ENCODE data around the gene PDGFRA.

The PDGFRA gene

DNA sequence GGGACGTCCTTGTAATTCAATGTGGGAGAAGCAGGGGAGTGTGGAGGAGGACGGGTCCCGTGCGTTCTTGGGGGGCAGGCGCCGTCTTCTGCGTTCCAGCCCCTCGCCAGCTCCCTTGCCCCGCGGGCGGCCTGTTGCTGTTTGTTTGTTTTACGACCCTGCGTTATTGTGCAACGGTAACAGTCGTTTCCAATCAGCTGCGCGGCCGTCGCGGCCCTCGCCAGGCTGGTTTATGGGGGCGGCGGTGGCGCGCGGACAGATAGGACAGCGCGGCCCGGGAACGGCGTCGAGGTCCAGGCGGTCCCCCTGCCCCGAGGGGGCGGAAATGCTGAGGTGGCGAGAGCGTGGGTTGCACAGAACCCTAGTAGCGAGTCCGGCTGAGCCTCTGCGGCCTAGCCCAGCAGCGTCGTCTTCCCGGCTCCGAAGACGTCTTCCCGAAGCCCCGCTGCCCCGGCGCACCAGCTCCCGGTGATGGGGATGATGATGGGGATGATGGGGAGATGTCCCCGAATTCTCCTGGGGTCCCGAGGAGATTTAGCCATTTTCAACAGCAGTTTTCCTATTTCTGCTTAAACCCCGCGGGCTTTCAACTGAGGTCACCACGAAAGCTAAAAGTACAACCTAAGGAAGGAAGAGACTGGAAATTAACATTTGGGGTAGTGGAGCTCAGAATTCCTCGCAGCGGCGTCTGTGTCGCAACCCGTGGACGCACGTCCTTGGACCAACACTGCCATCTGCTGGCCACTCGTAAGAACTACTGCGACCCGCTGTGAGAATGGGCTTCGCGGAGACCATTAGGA, 4.8 kb downstream of the PDGFRA start (continued):
- TF ChIP-seq, protein P1, sequence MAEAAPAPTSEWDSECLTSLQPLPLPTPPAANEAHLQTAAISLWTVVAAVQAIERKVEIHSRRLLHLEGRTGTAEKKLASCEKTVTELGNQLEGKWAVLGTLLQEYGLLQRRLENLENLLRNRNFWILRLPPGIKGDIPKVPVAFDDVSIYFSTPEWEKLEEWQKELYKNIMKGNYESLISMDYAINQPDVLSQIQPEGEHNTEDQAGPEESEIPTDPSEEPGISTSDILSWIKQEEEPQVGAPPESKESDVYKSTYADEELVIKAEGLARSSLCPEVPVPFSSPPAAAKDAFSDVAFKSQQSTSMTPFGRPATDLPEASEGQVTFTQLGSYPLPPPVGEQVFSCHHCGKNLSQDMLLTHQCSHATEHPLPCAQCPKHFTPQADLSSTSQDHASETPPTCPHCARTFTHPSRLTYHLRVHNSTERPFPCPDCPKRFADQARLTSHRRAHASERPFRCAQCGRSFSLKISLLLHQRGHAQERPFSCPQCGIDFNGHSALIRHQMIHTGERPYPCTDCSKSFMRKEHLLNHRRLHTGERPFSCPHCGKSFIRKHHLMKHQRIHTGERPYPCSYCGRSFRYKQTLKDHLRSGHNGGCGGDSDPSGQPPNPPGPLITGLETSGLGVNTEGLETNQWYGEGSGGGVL (tag by site-specific recombination; IDR thresholded peaks at IDR 0.05) = no peak
- TF ChIP-seq YY2 (tag by site-specific recombination; IDR thresholded peaks at IDR 0.05) (no peak), OVOL3 (tag by site-specific recombination; IDR thresholded peaks at IDR 0.05) (no peak), ZNF48 (tag by site-specific recombination; IDR thresholded peaks at IDR 0.05) (no peak), ZNF335 (tag by site-specific recombination; conservative IDR thresholded peaks at IDR 0.05) (no peak; the same call in 1 of the 2 replicates), PRDM1 (tag by site-specific recombination; IDR thresholded peaks at IDR 0.05) (no peak), ZNF76 (tag by site-specific recombination; IDR thresholded peaks at IDR 0.05; ENCODE audit: borderline replicate concordance, low read depth) (peak; percentile 40; the same call in 1 of the 2 replicates), ZNF366 (tag by site-specific recombination; conservative IDR thresholded peaks at IDR 0.05) (no peak), ZNF121 (tag by site-specific recombination; IDR thresholded peaks at IDR 0.05) (no peak), ZNF112 (tag by site-specific recombination; IDR thresholded peaks at IDR 0.05) (no peak), ZNF664 (tag by site-specific recombination; IDR thresholded peaks at IDR 0.05) (no peak), RBAK (tag by site-specific recombination; IDR thresholded peaks at IDR 0.05) (no peak), ZNF324 (tag by site-specific recombination; IDR thresholded peaks at IDR 0.05) (no peak), IKZF3 (tag by site-specific recombination; IDR thresholded peaks at IDR 0.05) (peak; percentile 76), YY1 (tag by site-specific recombination; IDR thresholded peaks at IDR 0.05) (no peak), ZNF558 (tag by site-specific recombination; IDR thresholded peaks at IDR 0.05) (no peak), KLF10 (tag by site-specific recombination; IDR thresholded peaks at IDR 0.05) (no peak), ZNF114 (tag by site-specific recombination; IDR thresholded peaks at IDR 0.05) (no peak), SCRT1 (tag by site-specific recombination; IDR thresholded peaks at IDR 0.05; ENCODE audit: borderline replicate concordance) (no peak), ZNF274 (IDR thresholded peaks at IDR 0.05; ENCODE audit: low read length) (no peak), ZNF274 (tag by site-specific recombination; IDR thresholded peaks at IDR 0.05; ENCODE audit: borderline replicate concordance) (no peak), ZNF423 (tag by site-specific recombination; IDR thresholded peaks at IDR 0.05) (no peak)
- TF ChIP-seq, protein P2, sequence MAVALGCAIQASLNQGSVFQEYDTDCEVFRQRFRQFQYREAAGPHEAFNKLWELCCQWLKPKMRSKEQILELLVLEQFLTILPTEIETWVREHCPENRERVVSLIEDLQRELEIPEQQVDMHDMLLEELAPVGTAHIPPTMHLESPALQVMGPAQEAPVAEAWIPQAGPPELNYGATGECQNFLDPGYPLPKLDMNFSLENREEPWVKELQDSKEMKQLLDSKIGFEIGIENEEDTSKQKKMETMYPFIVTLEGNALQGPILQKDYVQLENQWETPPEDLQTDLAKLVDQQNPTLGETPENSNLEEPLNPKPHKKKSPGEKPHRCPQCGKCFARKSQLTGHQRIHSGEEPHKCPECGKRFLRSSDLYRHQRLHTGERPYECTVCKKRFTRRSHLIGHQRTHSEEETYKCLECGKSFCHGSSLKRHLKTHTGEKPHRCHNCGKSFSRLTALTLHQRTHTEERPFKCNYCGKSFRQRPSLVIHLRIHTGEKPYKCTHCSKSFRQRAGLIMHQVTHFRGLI (tag by site-specific recombination; IDR thresholded peaks at IDR 0.05) = no peak; the same call in 1 of the 2 replicates
- TF ChIP-seq, protein P3, sequence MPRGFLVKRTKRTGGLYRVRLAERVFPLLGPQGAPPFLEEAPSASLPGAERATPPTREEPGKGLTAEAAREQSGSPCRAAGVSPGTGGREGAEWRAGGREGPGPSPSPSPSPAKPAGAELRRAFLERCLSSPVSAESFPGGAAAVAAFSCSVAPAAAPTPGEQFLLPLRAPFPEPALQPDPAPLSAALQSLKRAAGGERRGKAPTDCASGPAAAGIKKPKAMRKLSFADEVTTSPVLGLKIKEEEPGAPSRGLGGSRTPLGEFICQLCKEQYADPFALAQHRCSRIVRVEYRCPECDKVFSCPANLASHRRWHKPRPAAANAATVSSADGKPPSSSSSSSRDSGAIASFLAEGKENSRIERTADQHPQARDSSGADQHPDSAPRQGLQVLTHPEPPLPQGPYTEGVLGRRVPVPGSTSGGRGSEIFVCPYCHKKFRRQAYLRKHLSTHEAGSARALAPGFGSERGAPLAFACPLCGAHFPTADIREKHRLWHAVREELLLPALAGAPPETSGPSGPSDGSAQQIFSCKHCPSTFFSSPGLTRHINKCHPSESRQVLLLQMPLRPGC (tag by site-specific recombination; IDR thresholded peaks at IDR 0.05) = no peak
- TF ChIP-seq, protein P4, sequence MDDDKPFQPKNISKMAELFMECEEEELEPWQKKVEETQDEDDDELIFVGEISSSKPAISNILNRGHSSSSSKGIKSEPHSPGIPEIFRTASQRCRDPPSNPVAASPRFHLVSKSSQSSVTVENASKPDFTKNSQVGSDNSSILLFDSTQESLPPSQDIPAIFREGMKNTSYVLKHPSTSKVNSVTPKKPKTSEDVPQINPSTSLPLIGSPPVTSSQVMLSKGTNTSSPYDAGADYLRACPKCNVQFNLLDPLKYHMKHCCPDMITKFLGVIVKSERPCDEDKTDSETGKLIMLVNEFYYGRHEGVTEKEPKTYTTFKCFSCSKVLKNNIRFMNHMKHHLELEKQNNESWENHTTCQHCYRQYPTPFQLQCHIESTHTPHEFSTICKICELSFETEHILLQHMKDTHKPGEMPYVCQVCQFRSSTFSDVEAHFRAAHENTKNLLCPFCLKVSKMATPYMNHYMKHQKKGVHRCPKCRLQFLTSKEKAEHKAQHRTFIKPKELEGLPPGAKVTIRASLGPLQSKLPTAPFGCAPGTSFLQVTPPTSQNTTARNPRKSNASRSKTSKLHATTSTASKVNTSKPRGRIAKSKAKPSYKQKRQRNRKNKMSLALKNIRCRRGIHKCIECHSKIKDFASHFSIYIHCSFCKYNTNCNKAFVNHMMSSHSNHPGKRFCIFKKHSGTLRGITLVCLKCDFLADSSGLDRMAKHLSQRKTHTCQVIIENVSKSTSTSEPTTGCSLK (tag by site-specific recombination; IDR thresholded peaks at IDR 0.05) = no peak
- TF ChIP-seq, protein P5, sequence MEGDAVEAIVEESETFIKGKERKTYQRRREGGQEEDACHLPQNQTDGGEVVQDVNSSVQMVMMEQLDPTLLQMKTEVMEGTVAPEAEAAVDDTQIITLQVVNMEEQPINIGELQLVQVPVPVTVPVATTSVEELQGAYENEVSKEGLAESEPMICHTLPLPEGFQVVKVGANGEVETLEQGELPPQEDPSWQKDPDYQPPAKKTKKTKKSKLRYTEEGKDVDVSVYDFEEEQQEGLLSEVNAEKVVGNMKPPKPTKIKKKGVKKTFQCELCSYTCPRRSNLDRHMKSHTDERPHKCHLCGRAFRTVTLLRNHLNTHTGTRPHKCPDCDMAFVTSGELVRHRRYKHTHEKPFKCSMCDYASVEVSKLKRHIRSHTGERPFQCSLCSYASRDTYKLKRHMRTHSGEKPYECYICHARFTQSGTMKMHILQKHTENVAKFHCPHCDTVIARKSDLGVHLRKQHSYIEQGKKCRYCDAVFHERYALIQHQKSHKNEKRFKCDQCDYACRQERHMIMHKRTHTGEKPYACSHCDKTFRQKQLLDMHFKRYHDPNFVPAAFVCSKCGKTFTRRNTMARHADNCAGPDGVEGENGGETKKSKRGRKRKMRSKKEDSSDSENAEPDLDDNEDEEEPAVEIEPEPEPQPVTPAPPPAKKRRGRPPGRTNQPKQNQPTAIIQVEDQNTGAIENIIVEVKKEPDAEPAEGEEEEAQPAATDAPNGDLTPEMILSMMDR (tag by site-specific recombination; IDR thresholded peaks at IDR 0.05) = peak; percentile 58
- TF ChIP-seq, protein P6, sequence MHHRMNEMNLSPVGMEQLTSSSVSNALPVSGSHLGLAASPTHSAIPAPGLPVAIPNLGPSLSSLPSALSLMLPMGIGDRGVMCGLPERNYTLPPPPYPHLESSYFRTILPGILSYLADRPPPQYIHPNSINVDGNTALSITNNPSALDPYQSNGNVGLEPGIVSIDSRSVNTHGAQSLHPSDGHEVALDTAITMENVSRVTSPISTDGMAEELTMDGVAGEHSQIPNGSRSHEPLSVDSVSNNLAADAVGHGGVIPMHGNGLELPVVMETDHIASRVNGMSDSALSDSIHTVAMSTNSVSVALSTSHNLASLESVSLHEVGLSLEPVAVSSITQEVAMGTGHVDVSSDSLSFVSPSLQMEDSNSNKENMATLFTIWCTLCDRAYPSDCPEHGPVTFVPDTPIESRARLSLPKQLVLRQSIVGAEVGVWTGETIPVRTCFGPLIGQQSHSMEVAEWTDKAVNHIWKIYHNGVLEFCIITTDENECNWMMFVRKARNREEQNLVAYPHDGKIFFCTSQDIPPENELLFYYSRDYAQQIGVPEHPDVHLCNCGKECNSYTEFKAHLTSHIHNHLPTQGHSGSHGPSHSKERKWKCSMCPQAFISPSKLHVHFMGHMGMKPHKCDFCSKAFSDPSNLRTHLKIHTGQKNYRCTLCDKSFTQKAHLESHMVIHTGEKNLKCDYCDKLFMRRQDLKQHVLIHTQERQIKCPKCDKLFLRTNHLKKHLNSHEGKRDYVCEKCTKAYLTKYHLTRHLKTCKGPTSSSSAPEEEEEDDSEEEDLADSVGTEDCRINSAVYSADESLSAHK (tag by site-specific recombination; IDR thresholded peaks at IDR 0.05) = no peak

Measured in HEK293 (cell line).